ENCODE measurements around the gene PGBD5.

PGBD5 gene

DNA sequence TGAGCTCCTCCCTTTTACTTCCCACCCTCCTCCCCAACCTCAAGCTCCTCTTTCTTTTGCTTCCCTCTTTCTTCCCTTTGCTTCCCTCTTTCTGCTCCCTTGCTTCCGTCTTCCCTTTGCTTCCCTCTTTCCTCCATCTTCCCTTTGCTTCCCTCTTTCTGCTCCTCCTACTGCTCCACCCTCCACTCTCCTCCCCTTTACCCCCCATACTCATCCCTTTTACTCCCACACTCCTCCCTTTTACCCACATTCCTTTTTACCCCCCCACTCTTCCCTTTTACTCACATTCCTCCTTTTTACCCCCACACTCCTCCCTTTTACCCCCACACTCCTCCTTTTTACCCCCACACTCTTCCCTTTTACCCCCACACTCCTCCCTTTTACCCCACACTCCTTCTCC is 30.2 kb downstream of the PGBD5 start:
- no peak for DNase-seq

DNA sequence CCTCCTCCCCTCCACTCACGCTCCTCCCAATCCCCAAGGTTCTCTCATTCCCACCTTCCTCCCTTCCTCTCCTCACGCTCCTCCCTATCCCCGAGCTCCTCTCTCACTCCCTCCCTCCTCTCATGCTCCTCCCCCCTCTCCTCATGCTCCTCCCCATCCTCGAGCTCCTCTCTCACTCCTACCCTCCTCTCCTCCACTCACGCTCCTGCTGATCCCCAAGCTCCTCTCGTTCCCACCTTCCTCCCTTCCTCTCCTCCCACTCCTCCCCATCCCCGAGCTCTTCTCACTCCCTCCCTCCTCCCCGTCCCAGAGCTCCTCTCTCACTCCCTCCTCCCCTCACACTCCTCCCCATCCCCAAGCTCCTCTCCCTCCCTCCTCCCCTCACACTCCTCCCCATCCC is 31.4 kb downstream of the PGBD5 start:
- DNase-seq: no peak

DNA sequence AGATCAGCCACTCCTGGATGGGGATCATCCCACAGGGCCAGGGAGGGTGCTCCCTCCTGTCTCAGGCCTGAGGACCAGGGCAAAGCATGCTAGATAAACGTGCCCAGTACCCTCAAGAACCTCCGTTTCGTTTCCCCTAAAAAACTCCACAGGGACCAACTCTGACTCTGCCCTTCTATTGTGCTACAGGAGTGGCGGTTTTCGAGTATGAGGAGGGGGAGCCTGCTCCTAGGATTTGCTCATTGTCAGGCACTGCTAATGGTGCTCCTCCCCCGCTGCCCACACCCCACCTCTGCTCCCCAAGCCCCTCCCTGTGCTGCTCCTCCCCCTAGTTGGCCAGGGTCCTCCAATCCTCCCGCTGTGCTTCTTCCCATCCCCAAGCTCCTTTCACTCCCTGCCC is 32.0 kb downstream of the PGBD5 start:
- DNase-seq: no peak

- no peak for DNase-seq
These were observed 32.4 kb downstream of the PGBD5 start for GRCh38 chr1:230393722-230394121.

DNA sequence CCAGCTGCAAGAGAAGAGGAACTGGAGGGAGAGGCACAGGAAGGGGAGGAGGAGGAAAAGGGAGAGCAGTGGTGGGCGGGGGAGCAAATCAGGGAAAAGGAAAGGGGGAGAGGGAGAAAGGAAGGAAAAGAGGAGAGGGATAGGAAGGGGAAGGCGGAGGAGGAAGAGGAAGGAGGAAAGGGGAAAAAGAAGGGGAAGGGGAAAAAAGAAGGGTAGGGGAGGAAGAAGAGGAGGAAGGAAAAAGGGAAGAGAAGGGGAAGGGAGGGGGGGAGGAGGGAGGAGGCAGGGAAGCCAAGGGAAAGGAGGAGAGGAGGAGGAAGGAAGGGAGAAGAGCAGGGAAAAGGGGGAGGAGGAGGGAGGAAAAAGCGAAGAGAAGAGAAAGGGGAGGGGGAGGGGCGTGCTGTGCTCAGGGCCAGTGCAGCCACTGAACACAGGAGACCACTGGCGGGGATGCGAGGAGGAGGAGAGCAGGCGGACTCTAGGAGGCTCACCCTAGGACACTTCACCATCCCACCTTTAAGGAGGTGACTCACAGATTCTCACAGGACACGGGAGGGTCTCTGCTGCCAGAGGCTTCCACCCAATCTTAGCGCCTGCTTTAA is 33.1 kb downstream of the PGBD5 start:
- no peak for DNase-seq

DNA sequence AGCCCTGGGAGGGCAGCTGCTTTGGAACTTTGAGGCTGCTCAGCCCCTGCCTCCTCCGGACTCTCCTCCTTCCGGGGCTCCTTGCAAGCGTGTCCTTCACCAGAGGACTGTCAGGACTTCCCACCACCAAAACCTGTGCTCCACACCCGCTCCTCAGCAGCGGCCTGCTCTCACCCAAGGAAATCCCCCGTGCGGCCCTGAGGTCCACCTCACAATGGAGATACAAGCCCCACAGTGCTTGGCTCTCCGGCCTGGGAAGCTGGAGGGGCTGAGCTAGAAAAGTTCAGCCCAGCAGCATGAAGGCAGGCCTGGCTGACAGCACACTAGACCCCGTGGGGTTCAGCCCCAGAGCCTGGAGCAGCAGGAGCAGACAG is 33.6 kb downstream of the PGBD5 start:
- no peak for DNase-seq

DNA sequence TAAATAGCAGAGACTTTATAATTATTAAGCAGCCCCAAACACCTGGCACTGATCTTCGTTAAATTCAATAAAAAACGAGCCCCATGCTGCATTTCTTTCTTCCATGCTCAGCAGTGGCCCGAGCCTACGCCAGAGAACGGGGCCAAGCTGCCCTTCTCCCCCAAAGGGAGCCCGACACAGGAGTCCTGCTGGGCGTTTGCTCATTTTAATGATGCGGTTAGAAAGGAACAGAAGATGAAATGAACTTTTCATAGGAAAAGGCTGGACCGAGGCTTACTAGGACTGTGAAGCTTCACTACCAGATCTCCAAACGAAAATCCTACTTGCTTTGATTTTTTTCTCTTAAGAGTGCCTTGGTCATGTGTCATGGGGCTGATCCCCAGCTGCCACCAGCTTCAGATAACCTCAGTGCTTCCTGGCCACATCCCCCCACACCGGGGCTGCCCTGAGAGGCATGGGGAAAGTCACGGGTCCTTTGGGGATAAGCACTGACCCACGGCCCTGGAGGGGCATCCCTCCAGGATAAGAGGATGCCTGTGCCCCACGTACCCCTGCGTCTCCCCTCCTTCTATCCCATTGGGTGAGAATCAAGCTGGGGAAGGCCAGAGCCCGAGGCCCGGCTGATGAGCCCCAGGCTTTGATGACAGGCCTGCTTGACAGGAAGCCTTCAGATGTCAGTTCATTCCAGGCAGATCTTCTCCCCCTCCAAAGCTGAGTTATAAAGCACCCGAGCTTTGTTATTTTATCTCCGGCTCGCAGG is 34.2 kb downstream of the PGBD5 start:
- no peak for DNase-seq

DNA sequence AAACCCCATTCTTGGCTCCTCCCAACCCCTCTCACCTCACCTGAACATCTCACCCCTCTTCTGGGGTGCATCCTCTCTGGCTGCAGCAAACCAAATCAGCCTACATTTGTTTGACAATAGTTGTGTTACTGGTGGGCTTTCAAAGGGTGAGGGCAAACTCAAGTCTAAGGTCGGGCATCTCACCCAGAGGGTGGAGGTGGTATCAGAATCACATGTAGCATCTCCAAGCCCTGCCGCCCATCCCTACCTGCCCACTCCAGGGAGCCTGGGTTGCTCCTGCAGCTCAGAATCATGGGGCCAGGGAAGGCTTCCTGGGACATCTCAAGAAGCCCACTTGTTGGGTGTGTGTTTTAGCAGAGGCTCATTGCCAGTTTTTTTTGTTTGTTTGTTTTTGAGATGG is 35.8 kb downstream of the PGBD5 start:
- DNase-seq: no peak

- no peak for DNase-seq
These were observed 38.3 kb downstream of the PGBD5 start for GRCh38 chr1:230387876-230388275.

GRCh38 chr1:230387296-230387695 is 38.8 kb downstream of the PGBD5 start:
- DNase-seq: no peak

- DNase-seq: no peak
These were observed 39.4 kb downstream of the PGBD5 start for GRCh38 chr1:230386637-230387262.

DNA sequence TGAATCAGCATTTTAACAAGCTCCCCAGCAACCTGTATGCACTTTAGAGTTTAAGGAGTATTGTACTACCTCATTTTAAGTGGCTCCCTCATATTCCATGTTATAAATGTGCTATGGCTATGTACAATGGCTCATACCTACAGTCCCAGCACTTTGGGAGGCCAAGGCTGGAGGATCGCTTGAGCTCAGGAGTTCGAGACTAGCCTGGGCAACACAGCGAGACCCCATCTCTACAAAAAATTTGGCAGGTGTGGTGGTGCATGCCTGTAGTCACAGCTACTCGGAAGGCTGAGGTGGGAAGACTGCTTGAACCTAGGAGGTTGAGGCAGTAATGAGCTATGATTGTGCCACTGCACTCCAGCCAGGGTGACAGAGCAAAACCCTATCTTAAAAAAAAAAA is 40.2 kb downstream of the PGBD5 start:
- no peak for DNase-seq

DNA sequence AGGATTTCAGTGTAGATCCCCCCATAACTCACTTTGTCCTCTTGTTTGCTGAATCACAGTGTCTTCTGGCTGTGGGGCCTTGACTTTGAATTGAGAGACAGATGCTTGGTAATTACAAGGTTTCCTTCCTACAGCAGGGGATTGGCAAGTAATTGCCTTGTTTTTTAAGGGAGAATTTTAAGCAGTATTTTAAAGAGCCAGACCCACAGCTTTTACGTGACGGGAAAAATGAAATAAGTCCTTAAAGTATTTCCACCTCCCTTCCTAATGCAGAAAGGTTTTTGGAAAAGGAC is 41.0 kb downstream of the PGBD5 start:
- DNase-seq: no peak

DNA sequence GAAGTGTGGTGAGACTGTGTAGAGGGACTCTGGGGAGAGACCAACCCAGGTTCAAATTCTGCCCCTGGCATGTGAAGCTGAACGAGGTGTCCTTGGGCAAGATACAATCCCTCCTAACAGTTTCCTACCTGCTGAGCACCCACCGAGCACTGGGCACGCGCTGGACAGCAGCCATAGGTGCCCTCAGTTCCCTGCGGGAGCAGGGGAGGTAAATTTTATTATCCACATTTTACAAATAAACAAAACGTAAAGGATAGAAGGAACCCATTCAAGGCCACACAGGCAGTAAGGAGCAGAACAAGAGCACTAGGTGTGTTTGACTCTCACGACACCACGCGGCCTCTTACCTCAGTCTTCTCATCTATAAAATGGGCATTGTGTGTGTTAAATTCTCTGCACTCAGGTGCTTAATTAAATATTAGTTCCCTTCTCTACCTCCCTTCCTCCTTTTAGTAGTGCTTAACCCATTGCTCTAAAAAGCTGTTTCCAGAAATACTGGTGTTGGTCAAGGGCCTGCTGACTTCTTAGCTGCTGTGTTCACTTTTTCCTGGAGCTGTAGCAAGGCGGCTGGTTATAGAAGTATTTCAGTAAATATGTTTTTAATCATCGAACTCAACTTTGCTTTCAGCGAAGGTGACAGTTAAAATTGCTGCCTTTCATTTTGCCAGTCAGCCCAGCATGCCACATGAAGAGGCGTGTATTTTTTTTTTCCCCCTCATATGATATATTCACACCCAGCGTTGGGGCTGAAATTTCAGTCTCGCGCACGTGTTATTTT is 41.6 kb downstream of the PGBD5 start:
- DNase-seq: no peak

DNA sequence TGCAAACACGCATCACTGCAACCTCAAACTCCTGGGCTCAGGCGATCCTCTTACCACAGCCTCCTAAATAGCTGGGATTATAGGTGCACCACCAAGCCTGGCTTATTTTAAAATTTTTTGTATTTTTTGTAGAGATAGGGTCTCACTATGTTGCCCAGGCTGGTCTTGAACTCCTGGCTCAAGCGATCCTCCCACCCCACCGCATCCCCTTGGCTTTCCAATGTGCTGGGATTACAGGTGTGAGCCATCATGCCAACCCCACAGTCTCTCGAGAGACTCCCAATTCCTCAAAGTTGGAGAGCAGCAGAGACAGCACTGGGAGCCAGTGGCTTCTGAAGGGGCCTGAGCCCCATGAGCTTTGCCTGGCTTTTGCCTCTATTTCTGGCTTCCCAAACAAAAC is 42.7 kb downstream of the PGBD5 start:
- DNase-seq: no peak

GRCh38 chr1:230382001-230382491 is 44.1 kb downstream of the PGBD5 start:
- no peak for DNase-seq

- no peak for DNase-seq
These were observed 44.5 kb downstream of the PGBD5 start for GRCh38 chr1:230381585-230381984.

DNA sequence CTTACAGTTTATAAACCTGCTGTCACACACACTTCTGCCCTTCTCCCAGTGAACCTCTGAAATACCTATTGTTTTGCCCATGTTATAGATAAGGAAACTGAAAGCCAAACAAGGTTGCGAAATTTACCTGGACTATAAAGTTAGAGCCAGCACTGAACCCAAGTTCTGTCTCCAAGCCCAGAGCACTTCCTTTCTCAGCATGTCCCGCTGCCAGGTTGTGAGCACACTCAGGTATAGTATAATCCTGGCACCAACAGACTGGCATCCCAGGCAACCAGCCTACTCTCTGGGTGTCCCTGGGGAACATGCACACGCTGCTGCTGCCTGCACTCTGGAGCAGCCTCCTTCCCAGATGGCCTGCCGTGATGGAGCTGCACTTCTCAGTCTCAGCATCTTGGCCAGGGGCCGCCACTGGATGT is 45.1 kb downstream of the PGBD5 start:
- no peak for DNase-seq

- DNase-seq: no peak
These were observed 46.2 kb downstream of the PGBD5 start for GRCh38 chr1:230379928-230380327.

GRCh38 chr1:230379462-230379861 is 46.7 kb downstream of the PGBD5 start:
- no peak for DNase-seq

GRCh38 chr1:230377851-230378250 is 48.3 kb downstream of the PGBD5 start:
- DNase-seq: no peak

GRCh38 chr1:230377324-230377723 is 48.8 kb downstream of the PGBD5 start:
- no peak for DNase-seq

DNA sequence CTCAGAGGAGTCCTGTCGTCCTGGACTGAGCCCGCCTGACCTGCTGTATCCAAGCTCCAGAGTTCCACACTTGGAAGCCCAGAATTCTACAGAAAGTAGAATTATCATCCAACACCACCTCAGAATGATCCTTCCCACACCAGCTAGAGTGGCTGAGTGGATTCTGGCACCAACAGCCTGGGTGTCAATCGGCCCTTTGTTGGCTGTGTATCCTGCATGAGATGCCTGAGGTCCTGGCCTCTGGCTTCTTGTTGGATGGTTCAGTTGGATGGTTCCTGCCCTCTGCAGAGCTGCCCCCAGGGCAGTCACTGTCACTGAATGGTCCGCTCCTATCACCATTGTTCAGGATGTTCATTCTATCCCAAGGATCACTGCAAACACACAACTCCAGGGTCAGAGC is 49.8 kb downstream of the PGBD5 start:
- no peak for DNase-seq

- no peak for DNase-seq
These were observed 50.4 kb downstream of the PGBD5 start for GRCh38 chr1:230375780-230376179.
